ENCODE data around the gene HACL1.
A peak's percentile ranks its signal among the peaks of the same experiment; 100 is the strongest.

The HACL1 gene

DNA sequence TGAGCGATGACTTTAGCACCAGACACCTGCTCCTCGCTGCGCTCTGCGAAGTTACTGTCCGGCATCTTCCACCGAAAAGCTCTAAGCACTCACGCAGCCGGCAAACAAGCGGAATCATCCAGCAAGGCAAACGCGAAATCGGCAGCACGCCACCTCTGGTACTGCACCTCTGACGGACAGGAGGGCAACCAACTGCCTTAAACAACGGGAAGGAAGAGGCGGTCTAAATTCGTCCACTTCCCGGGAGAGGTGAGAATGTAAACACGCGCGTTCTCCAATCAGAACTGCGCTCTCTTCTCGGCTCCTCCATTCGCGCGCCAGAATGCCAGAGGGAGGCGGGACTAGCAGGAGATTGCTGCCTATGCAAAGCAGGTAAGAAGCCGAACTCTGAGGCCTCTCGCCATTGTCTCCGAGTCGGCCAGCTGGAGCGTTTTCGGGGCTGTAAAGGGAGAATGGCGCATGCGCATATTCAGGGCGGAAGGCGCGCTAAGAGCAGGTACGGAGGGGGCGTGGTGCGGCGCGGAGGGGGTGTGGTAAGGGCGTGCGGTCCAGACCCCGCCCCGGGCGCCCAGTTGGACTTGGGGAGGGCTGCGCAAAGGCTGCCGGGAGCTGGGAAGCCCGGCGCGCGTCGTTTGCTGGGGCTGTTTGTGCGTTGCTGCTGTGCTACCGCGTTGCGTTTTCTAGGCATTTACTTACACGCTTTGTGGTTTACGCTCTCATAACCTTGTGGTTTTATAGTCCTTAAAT is at the start of gene HACL1, which contains the start of gene BTD:
Gene HACL1, minus strand, starts transcription at position 171 of the 747 bp plus-strand sequence. Its CDS starts 106 bp downstream, at position 65.
Gene BTD, plus strand, starts transcription at position 347 of the 747 bp plus-strand sequence. CDS start 33,695 bp downstream, outside the sequence.
- no peak for DNase-seq

GRCh38 chr3:15649858-15650257 is 48.5 kb upstream of the HACL1 start:
- DNase-seq: no peak

- no peak for DNase-seq
Measured at GRCh38 chr3:15649341-15649740, 48.0 kb upstream of the HACL1 start.

GRCh38 chr3:15647611-15648167 is 46.3 kb upstream of the HACL1 start:
- DNase-seq: no peak

DNA sequence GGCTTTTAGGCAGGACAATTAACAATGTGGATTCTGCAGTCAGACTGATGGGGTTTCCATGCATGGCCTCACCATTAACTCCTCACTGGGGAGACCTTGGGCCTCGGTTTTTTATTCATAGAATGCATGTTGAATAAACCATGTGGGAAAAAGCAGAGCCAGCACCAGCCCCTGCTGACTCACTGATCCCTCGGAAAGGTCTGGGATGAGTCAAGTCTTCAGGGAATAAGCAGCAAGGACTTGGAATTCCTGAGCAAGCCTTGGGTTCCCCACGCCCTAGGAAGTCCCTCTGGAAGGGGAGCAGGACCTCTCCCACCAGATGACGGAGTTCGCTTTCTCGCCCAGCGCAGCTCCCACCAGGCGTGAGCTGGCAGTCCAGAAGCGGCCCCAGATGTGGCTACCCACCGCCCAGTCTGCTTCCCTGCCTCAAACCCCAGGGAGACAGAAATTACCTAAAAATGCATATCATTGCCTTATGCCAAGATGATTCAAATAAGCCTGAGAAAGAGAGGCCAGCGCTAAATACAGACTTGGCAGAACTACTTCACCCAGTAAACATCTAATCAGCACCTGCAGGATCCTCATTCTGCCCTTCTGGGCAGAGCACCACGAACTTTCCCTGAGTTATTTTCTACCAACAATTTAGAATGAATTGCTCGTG is 45.6 kb upstream of the HACL1 start:
- DNase-seq: no peak

- DNase-seq: no peak
Measured at GRCh38 chr3:15645740-15646501, 44.6 kb upstream of the HACL1 start.

- DNase-seq: no peak
Measured at GRCh38 chr3:15645246-15645645, 43.9 kb upstream of the HACL1 start.

GRCh38 chr3:15638891-15639262 is 37.5 kb upstream of the HACL1 start:
- no peak for DNase-seq

DNA sequence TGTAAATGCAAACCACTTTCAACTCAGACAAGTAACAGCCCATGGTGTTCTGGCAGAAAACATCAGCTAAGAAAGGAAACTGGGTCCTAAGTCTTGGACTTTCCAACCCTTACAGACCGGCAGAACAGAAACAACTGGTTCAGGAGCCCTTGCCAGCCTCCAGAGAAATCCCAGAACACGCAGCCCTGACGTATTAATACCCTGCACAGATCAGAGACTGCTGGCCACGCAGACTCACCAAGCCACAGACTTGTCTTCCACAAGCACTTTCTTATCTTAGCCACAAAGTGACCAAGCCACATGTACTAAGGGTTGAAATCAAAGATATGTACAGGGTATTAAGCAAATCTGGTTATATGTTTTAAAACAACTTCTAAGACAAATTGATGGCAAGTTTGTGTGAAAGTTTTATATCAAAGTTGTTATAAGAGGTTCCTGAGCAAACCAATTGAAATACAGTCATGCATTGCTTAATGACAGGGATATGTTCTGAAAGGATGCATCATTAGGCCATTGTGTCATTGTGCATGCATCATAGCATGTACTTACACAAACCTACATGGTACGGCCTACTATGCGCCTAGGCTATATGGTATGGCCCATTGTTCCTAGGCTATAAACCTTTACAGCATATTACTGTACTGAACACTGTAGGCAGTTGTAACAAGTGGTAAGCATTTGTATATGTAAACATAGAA is 37.0 kb upstream of the HACL1 start:
- DNase-seq: no peak

- no peak for DNase-seq
Measured at GRCh38 chr3:15637131-15637951, 36.0 kb upstream of the HACL1 start.

DNA sequence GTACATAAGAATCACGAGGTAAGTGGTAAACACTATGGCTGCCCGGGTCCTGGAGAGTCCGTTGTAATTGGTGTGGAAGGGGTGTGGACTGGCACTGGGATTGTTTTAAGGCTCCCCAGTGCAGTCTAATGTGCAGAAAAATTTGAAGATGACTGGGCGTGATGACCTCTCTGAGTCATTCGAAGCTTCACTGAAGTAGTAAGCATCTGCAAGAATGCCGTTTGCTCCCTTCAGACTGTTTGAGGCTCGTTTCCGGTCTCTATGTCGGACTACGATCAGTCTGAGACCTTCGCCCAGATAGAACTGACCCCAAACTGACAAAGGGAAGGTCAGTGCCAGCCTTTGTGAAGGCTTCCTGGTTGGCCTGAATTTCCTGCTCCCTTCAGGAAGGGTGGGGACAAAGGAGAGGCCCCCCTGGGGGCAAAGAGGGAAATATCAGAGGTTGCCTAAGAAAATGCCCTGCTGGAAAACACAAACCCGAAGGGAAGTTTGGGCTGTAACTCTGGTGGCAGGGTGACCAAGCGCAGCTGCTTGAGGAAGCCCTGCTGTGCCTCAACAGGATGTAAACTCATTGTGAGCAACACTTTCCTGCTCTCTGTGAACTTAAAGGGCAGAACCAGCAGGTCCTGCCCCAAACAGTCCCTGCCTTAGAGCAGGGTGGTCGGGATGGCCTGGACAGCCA is 34.8 kb upstream of the HACL1 start:
- DNase-seq: no peak

- no peak for DNase-seq
Measured at GRCh38 chr3:15635121-15635661, 33.8 kb upstream of the HACL1 start.

- no peak for DNase-seq
Measured at GRCh38 chr3:15634671-15635070, 33.3 kb upstream of the HACL1 start.

DNA sequence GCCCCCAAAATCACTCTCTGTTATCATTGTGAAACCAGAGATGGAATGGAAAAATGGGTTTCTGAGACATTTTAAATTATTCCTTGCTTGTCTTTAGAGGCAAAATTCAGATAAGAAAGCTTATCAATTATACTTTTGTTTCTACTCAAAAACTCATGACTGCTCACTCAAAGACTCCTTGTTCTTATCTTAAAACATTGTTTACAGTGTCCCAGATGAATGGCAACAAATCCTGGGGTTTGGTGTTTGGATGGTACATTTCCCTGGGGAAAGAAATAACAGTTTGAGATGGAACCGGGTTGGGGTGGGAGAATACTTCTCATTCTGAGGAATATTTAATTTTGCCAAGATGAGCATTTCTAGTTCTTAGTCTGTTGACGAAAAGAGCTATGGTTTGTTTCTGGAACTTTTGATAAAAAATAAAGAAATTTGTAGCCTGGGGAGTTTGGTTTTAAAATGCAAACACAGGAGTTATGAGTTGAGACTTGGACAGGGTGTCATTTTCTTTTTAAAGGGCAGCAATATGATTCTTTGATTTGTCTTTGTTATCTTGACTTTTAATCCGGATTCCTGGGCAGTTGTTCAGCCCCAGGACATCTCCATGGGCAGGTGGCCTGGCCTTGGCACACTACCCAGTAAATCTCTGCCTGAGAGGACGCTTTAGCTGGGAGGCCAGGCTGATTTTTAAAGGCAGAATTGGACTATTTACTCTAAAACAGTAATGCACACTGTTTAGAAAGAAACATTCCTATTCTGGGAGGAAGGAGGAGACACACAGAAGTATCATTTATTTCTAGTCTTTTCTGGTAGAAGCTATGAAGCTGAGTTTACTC is 32.6 kb upstream of the HACL1 start:
- DNase-seq: no peak

- peak; percentile 33 for DNase-seq
Measured at GRCh38 chr3:15633159-15633558, 31.8 kb upstream of the HACL1 start.

GRCh38 chr3:15632212-15632580 is 30.8 kb upstream of the HACL1 start:
- DNase-seq: no peak

GRCh38 chr3:15631426-15632211 is 30.2 kb upstream of the HACL1 start:
- DNase-seq: no peak

DNA sequence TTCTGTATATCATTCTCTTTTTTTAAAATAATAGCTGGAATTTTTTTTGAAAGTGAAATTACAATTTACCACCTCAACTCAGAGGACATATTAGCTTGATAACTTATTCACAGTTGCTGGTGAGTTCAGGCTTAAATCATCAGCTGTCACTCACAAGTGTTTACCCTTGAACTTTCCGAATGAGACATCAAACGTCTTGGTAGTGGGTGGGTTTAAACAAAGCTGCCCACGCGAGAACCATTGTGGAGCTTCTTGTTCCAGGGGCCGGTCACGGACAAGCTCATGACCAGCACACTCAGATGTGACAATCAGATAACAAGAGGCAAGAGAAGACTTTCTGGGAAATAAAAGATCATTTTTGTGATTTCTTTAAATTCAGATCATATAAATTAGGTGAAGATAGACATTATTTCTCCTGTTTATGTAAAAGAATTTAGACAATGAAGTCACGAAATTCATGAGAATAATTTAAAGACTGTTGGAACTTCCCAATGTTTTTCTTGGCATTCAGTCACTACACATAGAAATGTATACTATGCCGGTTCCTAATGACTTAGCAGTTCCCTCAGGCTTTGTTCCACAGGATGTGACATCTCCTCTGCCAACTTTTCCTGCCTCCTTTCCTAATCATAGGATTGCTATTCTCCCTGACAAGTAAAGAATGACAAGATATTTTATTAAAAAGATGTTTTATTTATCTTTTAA is 29.4 kb upstream of the HACL1 start:
- no peak for DNase-seq

Data from NCI-H1417 treated with DMSO at 0.1 percent for 48 hours (cell line).